HG03460 (cell line): ENCODE measurements around the gene INKA1.

Source experiments
- ATAC-seq: cut with Tn5 transposase; IDR thresholded peaks from one replicate; pipeline ENCODE4 v1.9.1; 2021; ENCODE audit not compliant: unreplicated experiment

INKA1 gene

GRCh38 chr3:49786357-49787181, 16.5 kb upstream of the INKA1 start, which contains the start of gene IP6K1:
TSS of gene IP6K1 (minus strand) at chr3:49786542. CDS start at chr3:49748040, 38,502 bp downstream.
- peak; percentile 98 for ATAC-seq

GRCh38 chr3:49787182-49787464, 15.9 kb upstream of the INKA1 start:
- no peak for ATAC-seq

- no peak for ATAC-seq
Observed at GRCh38 chr3:49787536-49787935, 15.5 kb upstream of the INKA1 start.

GRCh38 chr3:49788056-49788455, 15.0 kb upstream of the INKA1 start:
- ATAC-seq, result no peak

- no peak for ATAC-seq
Observed at GRCh38 chr3:49790626-49791411, 12.2 kb upstream of the INKA1 start.

GRCh38 chr3:49791571-49791970, 11.5 kb upstream of the INKA1 start:
- ATAC-seq, result no peak

GRCh38 chr3:49792371-49793150, 10.5 kb upstream of the INKA1 start:
- no peak for ATAC-seq

- no peak for ATAC-seq
Observed at GRCh38 chr3:49793486-49794085, 9.5 kb upstream of the INKA1 start.

GRCh38 chr3:49794431-49794830, 8.6 kb upstream of the INKA1 start:
- ATAC-seq, result no peak

GRCh38 chr3:49794926-49795905, 7.8 kb upstream of the INKA1 start:
- ATAC-seq, result no peak

- ATAC-seq, result no peak
Observed at GRCh38 chr3:49799105-49799504, 4.0 kb upstream of the INKA1 start.

GRCh38 chr3:49799761-49800160, 3.3 kb upstream of the INKA1 start, which contains the start of gene CDHR4:
TSS of gene CDHR4 (minus strand) at chr3:49799873. CDS start at chr3:49799812, 61 bp downstream.
- no peak for ATAC-seq

- ATAC-seq, result no peak
Observed at GRCh38 chr3:49801160-49801559, 1.9 kb upstream of the INKA1 start.

- ATAC-seq, result peak; percentile 1
Observed at GRCh38 chr3:49803465-49804140, 542 bp downstream of the INKA1 start.

GRCh38 chr3:49804141-49805041, 1.3 kb downstream of the INKA1 start:
- no peak for ATAC-seq

- ATAC-seq, result no peak
Observed at GRCh38 chr3:49805367-49805782, 2.3 kb downstream of the INKA1 start.

- no peak for ATAC-seq
Observed at GRCh38 chr3:49805897-49806701, 3.0 kb downstream of the INKA1 start.
